ENCODE data around the gene RNF152. TPM values are rescaled to one million over a fixed set of nuclear protein-coding genes. Genes with fewer than 3 reads are reported as not detected.

RNF152 gene
- total RNA-seq, 1 experiment from 2014 or later = 2.3 TPM

DNA sequence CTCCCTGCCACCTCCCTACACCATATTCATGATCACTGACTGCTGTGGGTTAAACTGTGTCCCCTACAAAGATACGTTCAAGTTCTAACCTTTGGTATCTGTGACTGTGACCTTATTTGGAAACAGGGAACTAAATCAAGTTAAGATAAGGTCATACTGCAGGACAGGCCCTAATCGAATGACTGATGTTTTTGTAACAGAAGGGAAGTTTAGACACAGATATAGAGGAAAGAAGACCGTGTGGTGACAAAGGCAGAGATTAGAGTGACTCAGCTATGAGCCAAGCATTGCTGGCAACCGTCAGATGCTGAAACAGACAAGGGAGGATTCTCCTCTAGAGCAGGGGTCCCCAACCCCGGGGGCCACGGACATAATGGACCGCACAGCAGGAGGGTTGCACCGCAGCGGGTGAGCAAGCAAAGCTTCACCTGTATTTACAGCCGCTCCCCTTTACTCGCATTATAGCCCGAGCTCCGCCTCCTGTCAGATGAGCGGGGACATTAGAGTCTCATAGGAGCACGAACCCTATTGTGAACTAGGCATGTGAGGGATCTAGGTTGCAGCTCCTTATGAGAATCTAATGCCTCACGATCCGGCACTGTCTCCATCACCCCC, 28.9 kb upstream of the RNF152 start:
- H2BK20ac ChIP-seq (ENCODE audit: low read depth, low read length, poor library complexity, severe bottlenecking) = no peak overlapping the region
- H3K4ac ChIP-seq (ENCODE audit: low read depth, low read length) = no peak overlapping the region
- H3K14ac ChIP-seq (ENCODE audit: insufficient read depth, low read length) = no peak overlapping the region
- Mint-ChIP-seq H3K27me3 (ENCODE audit: low read depth) (no peaks in the 10 kb centered on the region; the same call in 1 of the 2 replicates), H3K27ac (no peak overlapping the region), H3K4me3 (no peak overlapping the region), H3K9me3 (no peaks in the 10 kb centered on the region), H3K4me1 (peaks cover 0 to 6% of the 10 kb centered on the region in 2 experiments; a peak in 1 of 4 replicates), H3K36me3 (ENCODE audit: insufficient read depth in 1 of 3, low read depth in 3 of 3) (no peaks in the 10 kb centered on the region; a peak in 2 of 7 replicates)
- no peak overlapping the region for H3K9ac ChIP-seq (ENCODE audit: extremely low read depth, insufficient read length, low read length)
- H3K23me2 ChIP-seq (ENCODE audit: insufficient read length, low read depth, low read length, poor library complexity, severe bottlenecking) = no peaks in the 10 kb centered on the region
- H3K23ac ChIP-seq (ENCODE audit: insufficient read length, low read depth, low read length) = no peak overlapping the region
- no peaks in the 10 kb centered on the region for H3K27me3 ChIP-seq (ENCODE audit: insufficient read depth, low read length)
- H4K5ac ChIP-seq (ENCODE audit: insufficient read length, low read depth, low read length) = no peak overlapping the region
- no peaks in the 10 kb centered on the region for H3K9me3 ChIP-seq (ENCODE audit: control insufficient read depth, low read depth, low read length)
- no peak overlapping the region for H2BK5ac ChIP-seq (ENCODE audit: insufficient read length, low read length)
- H2AK5ac ChIP-seq (ENCODE audit: insufficient read length, low read length) = no peak overlapping the region
- H2BK120ac ChIP-seq (ENCODE audit: low read depth, low read length, poor library complexity, severe bottlenecking) = no peak overlapping the region
- H3K4me2 ChIP-seq (ENCODE audit: insufficient read depth, insufficient read length, low read length) = no peak overlapping the region
- H4K91ac ChIP-seq (ENCODE audit: insufficient read length, low read depth, low read length) = no peak overlapping the region
- no peak overlapping the region for H3T11ph ChIP-seq (ENCODE audit: low read length)
- H2BK15ac ChIP-seq (ENCODE audit: low read depth, low read length) = no peak overlapping the region
- no peaks in the 10 kb centered on the region for H3K4me1 ChIP-seq (ENCODE audit: insufficient read depth, low read length)
- H3K79me1 ChIP-seq (ENCODE audit: insufficient read depth, low read depth, low read length, poor library complexity, severe bottlenecking) = no peaks in the 10 kb centered on the region
- no peak overlapping the region for H3K18ac ChIP-seq (ENCODE audit: insufficient read length, low read depth, low read length)
- H3K56ac ChIP-seq (ENCODE audit: insufficient read length, low read depth, low read length) = no peak overlapping the region
- no peak overlapping the region for H2BK12ac ChIP-seq (ENCODE audit: insufficient read length, low read depth, low read length)
- DNase-seq = no peak
- H4K20me1 ChIP-seq (ENCODE audit: control insufficient read depth, insufficient read depth, insufficient read length) = no peaks in the 10 kb centered on the region
- H3K79me2 ChIP-seq (ENCODE audit: insufficient read depth, low read length) = no peaks in the 10 kb centered on the region
- no peak overlapping the region for H2AFZ ChIP-seq (ENCODE audit: low read length)
- H3K27ac ChIP-seq (ENCODE audit: insufficient read length, low read depth, low read length) = no peak overlapping the region
- WGBS (ENCODE audit: extremely low coverage, insufficient read length, low lambda C conversion rate) = no CpG with 5 or more reads among the region's 17 CpGs
- no peak overlapping the region for H4K8ac ChIP-seq (replicated peaks; ENCODE audit: insufficient read length, low read depth, low read length)
- TF ChIP-seq, protein P1, sequence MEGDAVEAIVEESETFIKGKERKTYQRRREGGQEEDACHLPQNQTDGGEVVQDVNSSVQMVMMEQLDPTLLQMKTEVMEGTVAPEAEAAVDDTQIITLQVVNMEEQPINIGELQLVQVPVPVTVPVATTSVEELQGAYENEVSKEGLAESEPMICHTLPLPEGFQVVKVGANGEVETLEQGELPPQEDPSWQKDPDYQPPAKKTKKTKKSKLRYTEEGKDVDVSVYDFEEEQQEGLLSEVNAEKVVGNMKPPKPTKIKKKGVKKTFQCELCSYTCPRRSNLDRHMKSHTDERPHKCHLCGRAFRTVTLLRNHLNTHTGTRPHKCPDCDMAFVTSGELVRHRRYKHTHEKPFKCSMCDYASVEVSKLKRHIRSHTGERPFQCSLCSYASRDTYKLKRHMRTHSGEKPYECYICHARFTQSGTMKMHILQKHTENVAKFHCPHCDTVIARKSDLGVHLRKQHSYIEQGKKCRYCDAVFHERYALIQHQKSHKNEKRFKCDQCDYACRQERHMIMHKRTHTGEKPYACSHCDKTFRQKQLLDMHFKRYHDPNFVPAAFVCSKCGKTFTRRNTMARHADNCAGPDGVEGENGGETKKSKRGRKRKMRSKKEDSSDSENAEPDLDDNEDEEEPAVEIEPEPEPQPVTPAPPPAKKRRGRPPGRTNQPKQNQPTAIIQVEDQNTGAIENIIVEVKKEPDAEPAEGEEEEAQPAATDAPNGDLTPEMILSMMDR (conservative IDR thresholded peaks at IDR 0.05) = no peak
